Measurements from ENCODE around the gene POMGNT1.

- TF ChIP-seq, protein P1, sequence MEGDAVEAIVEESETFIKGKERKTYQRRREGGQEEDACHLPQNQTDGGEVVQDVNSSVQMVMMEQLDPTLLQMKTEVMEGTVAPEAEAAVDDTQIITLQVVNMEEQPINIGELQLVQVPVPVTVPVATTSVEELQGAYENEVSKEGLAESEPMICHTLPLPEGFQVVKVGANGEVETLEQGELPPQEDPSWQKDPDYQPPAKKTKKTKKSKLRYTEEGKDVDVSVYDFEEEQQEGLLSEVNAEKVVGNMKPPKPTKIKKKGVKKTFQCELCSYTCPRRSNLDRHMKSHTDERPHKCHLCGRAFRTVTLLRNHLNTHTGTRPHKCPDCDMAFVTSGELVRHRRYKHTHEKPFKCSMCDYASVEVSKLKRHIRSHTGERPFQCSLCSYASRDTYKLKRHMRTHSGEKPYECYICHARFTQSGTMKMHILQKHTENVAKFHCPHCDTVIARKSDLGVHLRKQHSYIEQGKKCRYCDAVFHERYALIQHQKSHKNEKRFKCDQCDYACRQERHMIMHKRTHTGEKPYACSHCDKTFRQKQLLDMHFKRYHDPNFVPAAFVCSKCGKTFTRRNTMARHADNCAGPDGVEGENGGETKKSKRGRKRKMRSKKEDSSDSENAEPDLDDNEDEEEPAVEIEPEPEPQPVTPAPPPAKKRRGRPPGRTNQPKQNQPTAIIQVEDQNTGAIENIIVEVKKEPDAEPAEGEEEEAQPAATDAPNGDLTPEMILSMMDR (IDR thresholded peaks at IDR 0.05; ENCODE audit: poor library complexity) = no peak
- no peak for TF ChIP-seq EZH2 (IDR thresholded peaks at IDR 0.05; ENCODE audit: borderline replicate concordance)
Measured at GRCh38 chr1:46246548-46247435, 48.6 kb upstream of the POMGNT1 start.
